ENCODE results near the gene ARHGAP27. TPM values are rescaled to one million over a fixed set of nuclear protein-coding genes. Genes with fewer than 3 reads are reported as not detected.

Gene ARHGAP27
- total and polyA plus RNA-seq, 2 of the 13 experiments (the other 11 are each of a cell fraction or from before 2014, with no cell fraction given), result 15.5 to 18.9 TPM

- peaks cover 72% of the 10 kb centered on the region for H3K4me1 ChIP-seq (ENCODE audit: insufficient read depth, low read length)
- H3K79me2 ChIP-seq (ENCODE audit: insufficient read depth, low read length), result peaks cover 20% of the 10 kb centered on the region
- CTCF ChIA-PET (ENCODE audit: low intra/inter-chr PET ratio, low total read pairs), result interaction anchor here (1.2 to 2.3 kb wide), 2 partner anchors 33 to 35 kb away, joined by 3 to 11 read pairs; no protein-coding TSS in a partner anchor
- POLR2A ChIA-PET, result interaction anchor here (5.8 kb wide), 1 partner anchor 20 kb away, joined by 79 read pairs; no protein-coding TSS in a partner anchor
- no peak overlapping the region for H2AFZ ChIP-seq (ENCODE audit: low read length)
- peak; percentile 67 for DNase-seq (ENCODE audit: low spot score)
- H3K9me3 ChIP-seq (ENCODE audit: low read length), result no peaks in the 10 kb centered on the region
- WGBS (ENCODE audit: low lambda C conversion rate), result 1% methylated on average over 11 of the region's 26 CpGs
- peak; percentile 33 for ATAC-seq
- H3K9ac ChIP-seq (ENCODE audit: insufficient read depth, low read depth, low read length), result no peak overlapping the region
- peak overlapping the region; percentile 18 to 66 (median 48) for H3K4me3 ChIP-seq (replicated peaks in 1 of 3; ENCODE audit: insufficient read depth in 1 of 3, low read depth in 2 of 3, low read length in 3 of 3)
- in situ Hi-C loops (cut with HindIII; ENCODE audit: extremely low pct_ligation_motif_present, low pct_unique_long_range_greater_than_20kb) (no loop called here), intact Hi-C loops (cut with micrococcal nuclease; ENCODE audit: unreplicated experiment) (loop anchor here (5.0 kb wide), 1 partner anchor 376 kb away; the partner anchor contains the start of gene DCAKD)
- peak; percentile 49 for FAIRE-seq
- peak overlapping the region; percentile 93 for H3K4me2 ChIP-seq (ENCODE audit: low read depth, low read length)
- no peak overlapping the region for H3K27ac ChIP-seq (ENCODE audit: extremely low read length, insufficient read depth, low read length)
- no TSS peak for BruUV-seq (replicated peaks)
- peaks cover 2 to 42% of the 10 kb centered on the region in 2 experiments; a peak in 4 of 5 replicates for H3K27me3 ChIP-seq (ENCODE audit: control insufficient read depth in 1 of 2, insufficient read depth in 2 of 2, low read length in 2 of 2)
- 0 out of 2 replicates have a peak, but pooled peaks cover 4% of the 10 kb centered on the region for H4K20me1 ChIP-seq (ENCODE audit: insufficient read depth, low read length)
- H3K36me3 ChIP-seq (replicated peaks in 1 of 2; ENCODE audit: control insufficient read depth in 1 of 2, insufficient read depth in 2 of 2, low read length in 2 of 2), result no peaks in the 10 kb centered on the region
- TF ChIP-seq ZNF850 (CRISPR knock-in tag; conservative IDR thresholded peaks at IDR 0.05), result no peak
- TF ChIP-seq PRPF4 (IDR thresholded peaks at IDR 0.05; ENCODE audit: low read depth, low read length, poor library complexity, severe bottlenecking), result no peak
- no peak for TF ChIP-seq LCORL (IDR thresholded peaks at IDR 0.05)
- TF ChIP-seq LCORL (CRISPR knock-in tag; IDR thresholded peaks at IDR 0.05), result peak; percentile 79
- TF ChIP-seq GFI1 (CRISPR knock-in tag; IDR thresholded peaks at IDR 0.05; ENCODE audit: borderline replicate concordance), result no peak
- TF ChIP-seq BORCS8-MEF2B (CRISPR knock-in tag; IDR thresholded peaks at IDR 0.05), result no peak; the same call in 1 of the 2 replicates
- TF ChIP-seq MXD3 (CRISPR knock-in tag; IDR thresholded peaks at IDR 0.05), result peak; percentile 58; the same call in 1 of the 2 replicates
- TF ChIP-seq ZNF580 (CRISPR knock-in tag; IDR thresholded peaks at IDR 0.05; ENCODE audit: borderline replicate concordance, low read depth), result peak; percentile 68; the same call in 1 of the 2 replicates
- TF ChIP-seq ZFP90 (CRISPR knock-in tag; IDR thresholded peaks at IDR 0.05; ENCODE audit: borderline replicate concordance), result 0 out of 2 replicates have a peak, but pooled peaks have one; percentile 30
- TF ChIP-seq E2F1 (CRISPR knock-in tag; IDR thresholded peaks at IDR 0.05), result no peak
- TF ChIP-seq GRHL1 (CRISPR knock-in tag; conservative IDR thresholded peaks at IDR 0.05), result no peak
- no peak for TF ChIP-seq NR3C1 (CRISPR knock-in tag; IDR thresholded peaks at IDR 0.05)
- no peak for TF ChIP-seq ZNF124 (CRISPR knock-in tag; IDR thresholded peaks at IDR 0.05)
- no peak for TF ChIP-seq SNAPC5 (CRISPR knock-in tag; IDR thresholded peaks at IDR 0.05; ENCODE audit: borderline replicate concordance)
- TF ChIP-seq MAF1 (CRISPR knock-in tag; IDR thresholded peaks at IDR 0.05; ENCODE audit: borderline replicate concordance), result no peak
- no peak for TF ChIP-seq TFDP2 (CRISPR knock-in tag; IDR thresholded peaks at IDR 0.05)
- TF ChIP-seq ADNP (CRISPR knock-in tag; IDR thresholded peaks at IDR 0.05), result 0 out of 2 replicates have a peak, but pooled peaks have one; percentile 68
- no peak for TF ChIP-seq THYN1 (CRISPR knock-in tag; IDR thresholded peaks at IDR 0.05; ENCODE audit: borderline replicate concordance, low read depth)
- no peak for TF ChIP-seq ARHGAP35 (CRISPR knock-in tag; IDR thresholded peaks at IDR 0.05; ENCODE audit: borderline replicate concordance)
Measured at GRCh38 chr17:45428050-45428617, 4.5 kb downstream of the ARHGAP27 start.

Data from HepG2 (cell line).